ENCODE measurements around the gene MYH11.

MYH11 gene

DNA sequence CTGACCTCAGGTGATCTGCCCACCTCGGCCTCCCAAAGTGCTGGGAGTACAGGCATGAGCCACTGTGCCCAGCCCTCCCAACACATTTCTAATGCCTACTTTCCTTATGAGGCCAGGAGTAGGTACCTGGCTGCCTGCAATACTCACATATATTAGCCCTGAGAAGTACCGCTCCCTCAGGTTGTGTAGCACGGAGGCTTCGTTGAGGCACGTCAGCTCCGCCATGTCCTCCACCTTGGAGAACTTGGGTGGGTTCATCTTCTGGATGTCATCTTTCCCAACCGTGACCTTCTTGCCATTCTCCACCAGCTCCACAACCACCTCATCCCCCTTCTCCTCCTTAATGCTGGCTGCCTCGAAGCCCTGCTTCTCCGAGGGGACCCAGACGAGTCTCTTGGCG, 19.1 kb downstream of the MYH11 start:
- DNase-seq: no peak
- H3K9me3 Mint-ChIP-seq: no peaks in the 10 kb centered on the region
- no peaks in the 10 kb centered on the region for H3K36me3 Mint-ChIP-seq (ENCODE audit: low read depth)
- no peaks in the 10 kb centered on the region for H3K27me3 Mint-ChIP-seq
- no peak overlapping the region for H3K27ac Mint-ChIP-seq
- no peak overlapping the region for H3K4me3 Mint-ChIP-seq
- H3K4me1 Mint-ChIP-seq (ENCODE audit: low read depth): peaks cover 6% of the 10 kb centered on the region

GRCh38 chr16:15836965-15837611, 19.7 kb downstream of the MYH11 start:
- Mint-ChIP-seq H3K27ac (no peak overlapping the region), H3K4me3 (no peak overlapping the region), H3K27me3 (no peaks in the 10 kb centered on the region), H3K4me1 (ENCODE audit: low read depth) (peaks cover 6% of the 10 kb centered on the region), H3K9me3 (no peaks in the 10 kb centered on the region), H3K36me3 (ENCODE audit: low read depth) (no peaks in the 10 kb centered on the region)
- DNase-seq: no peak

DNA sequence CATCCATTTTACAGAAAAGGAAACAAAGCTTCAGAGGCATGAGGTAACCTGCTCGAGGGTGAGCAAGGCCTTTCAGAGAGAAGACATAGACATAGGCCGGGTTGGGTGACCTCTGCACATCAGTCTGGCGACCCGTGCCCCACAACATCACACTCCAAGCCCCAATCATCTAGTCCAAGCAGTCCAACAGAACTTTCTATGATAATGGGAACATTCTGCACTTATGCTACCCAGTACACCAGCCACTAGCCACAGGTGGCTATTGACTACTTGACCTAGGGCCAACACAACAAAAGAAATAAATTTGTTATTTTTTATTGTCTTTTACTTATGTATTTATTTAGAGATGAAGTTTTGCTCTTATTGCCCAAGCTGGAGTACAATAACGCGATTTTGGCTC, 20.8 kb downstream of the MYH11 start:
- Mint-ChIP-seq H3K4me1 (ENCODE audit: low read depth) (peaks cover 6% of the 10 kb centered on the region), H3K9me3 (no peaks in the 10 kb centered on the region), H3K4me3 (no peak overlapping the region), H3K27me3 (no peaks in the 10 kb centered on the region), H3K36me3 (ENCODE audit: low read depth) (no peaks in the 10 kb centered on the region), H3K27ac (no peak overlapping the region)
- DNase-seq: no peak

- H3K27me3 Mint-ChIP-seq: no peaks in the 10 kb centered on the region
- H3K4me3 Mint-ChIP-seq: no peak overlapping the region
- H3K36me3 Mint-ChIP-seq (ENCODE audit: low read depth): no peaks in the 10 kb centered on the region
- H3K4me1 Mint-ChIP-seq (ENCODE audit: low read depth): peaks cover 6% of the 10 kb centered on the region
- H3K9me3 Mint-ChIP-seq: no peaks in the 10 kb centered on the region
- no peak for DNase-seq
- H3K27ac Mint-ChIP-seq: no peak overlapping the region
Measured at GRCh38 chr16:15835136-15835878, 21.5 kb downstream of the MYH11 start.

GRCh38 chr16:15834502-15834901, 22.3 kb downstream of the MYH11 start:
- no peak overlapping the region for H3K27ac Mint-ChIP-seq
- H3K4me1 Mint-ChIP-seq (ENCODE audit: low read depth): peaks cover 6% of the 10 kb centered on the region
- H3K9me3 Mint-ChIP-seq: no peaks in the 10 kb centered on the region
- DNase-seq: no peak
- H3K27me3 Mint-ChIP-seq: no peaks in the 10 kb centered on the region
- no peaks in the 10 kb centered on the region for H3K36me3 Mint-ChIP-seq (ENCODE audit: low read depth)
- H3K4me3 Mint-ChIP-seq: no peak overlapping the region

DNA sequence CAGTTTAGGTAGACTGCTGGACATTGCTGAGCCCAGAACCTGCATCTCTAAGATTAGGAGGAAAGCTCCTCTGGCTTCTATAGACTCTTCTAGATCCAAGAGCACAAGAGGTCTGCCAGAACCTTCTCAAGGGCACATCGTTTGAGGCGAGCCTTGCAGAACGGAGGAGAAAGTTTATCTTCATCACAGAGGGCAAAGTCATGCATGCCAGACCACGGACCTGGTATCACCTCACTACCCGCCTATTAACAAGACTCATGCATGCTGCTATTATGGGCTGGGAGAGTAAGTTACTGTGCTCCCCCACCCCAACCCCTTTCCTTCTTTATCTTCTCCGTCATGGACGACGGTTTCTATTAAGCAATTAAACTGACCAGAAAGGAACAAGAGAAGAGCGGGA, 23.3 kb downstream of the MYH11 start:
- Mint-ChIP-seq H3K4me1 (ENCODE audit: low read depth) (peaks cover 6% of the 10 kb centered on the region), H3K36me3 (ENCODE audit: low read depth) (no peaks in the 10 kb centered on the region), H3K27me3 (no peaks in the 10 kb centered on the region), H3K9me3 (no peaks in the 10 kb centered on the region), H3K27ac (no peak overlapping the region), H3K4me3 (no peak overlapping the region)
- no peak for DNase-seq

GRCh38 chr16:15832241-15832640, 24.6 kb downstream of the MYH11 start:
- Mint-ChIP-seq H3K27ac (no peak overlapping the region), H3K36me3 (ENCODE audit: low read depth) (no peaks in the 10 kb centered on the region), H3K4me1 (ENCODE audit: low read depth) (peaks cover 6% of the 10 kb centered on the region), H3K4me3 (no peak overlapping the region), H3K9me3 (no peaks in the 10 kb centered on the region), H3K27me3 (no peaks in the 10 kb centered on the region)
- no peak for DNase-seq

GRCh38 chr16:15830832-15831451, 25.9 kb downstream of the MYH11 start:
- H3K4me3 Mint-ChIP-seq: no peak overlapping the region
- no peaks in the 10 kb centered on the region for H3K27me3 Mint-ChIP-seq
- H3K9me3 Mint-ChIP-seq: no peaks in the 10 kb centered on the region
- no peak overlapping the region for H3K27ac Mint-ChIP-seq
- no peak for DNase-seq
- no peaks in the 10 kb centered on the region for H3K36me3 Mint-ChIP-seq (ENCODE audit: low read depth)
- H3K4me1 Mint-ChIP-seq (ENCODE audit: low read depth): peaks cover 6% of the 10 kb centered on the region

DNA sequence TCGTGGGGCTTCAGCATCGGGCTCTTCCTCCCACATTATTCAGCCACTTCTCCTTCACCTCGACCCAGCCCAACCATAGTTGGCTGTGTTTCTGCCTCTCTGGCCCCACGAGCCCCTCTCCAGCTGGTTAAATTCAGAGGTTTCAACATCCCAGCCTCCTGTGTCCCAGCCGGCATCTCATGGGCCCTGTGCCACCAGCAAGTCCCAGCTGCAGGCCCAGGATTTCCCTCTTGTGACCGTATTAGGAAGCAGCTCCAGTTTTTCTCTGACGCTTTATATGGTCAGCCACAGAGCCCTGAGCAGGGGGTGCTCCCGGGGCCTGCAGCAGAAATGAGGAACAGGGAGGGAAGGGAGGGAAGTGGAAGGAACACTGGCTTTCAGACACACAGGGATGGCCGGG, 27.4 kb downstream of the MYH11 start:
- Mint-ChIP-seq H3K27me3 (no peaks in the 10 kb centered on the region), H3K9me3 (no peaks in the 10 kb centered on the region), H3K27ac (no peak overlapping the region), H3K4me3 (no peak overlapping the region), H3K36me3 (ENCODE audit: low read depth) (no peaks in the 10 kb centered on the region), H3K4me1 (ENCODE audit: low read depth) (no peaks in the 10 kb centered on the region)
- no peak for DNase-seq

GRCh38 chr16:15827709-15828343, 29.0 kb downstream of the MYH11 start:
- Mint-ChIP-seq H3K27ac (no peak overlapping the region), H3K9me3 (no peaks in the 10 kb centered on the region), H3K36me3 (ENCODE audit: low read depth) (no peaks in the 10 kb centered on the region), H3K4me3 (no peak overlapping the region), H3K4me1 (ENCODE audit: low read depth) (no peaks in the 10 kb centered on the region), H3K27me3 (no peaks in the 10 kb centered on the region)
- no peak for DNase-seq

- no peak for DNase-seq
- Mint-ChIP-seq H3K9me3 (no peaks in the 10 kb centered on the region), H3K36me3 (ENCODE audit: low read depth) (no peaks in the 10 kb centered on the region), H3K27ac (no peak overlapping the region), H3K4me1 (ENCODE audit: low read depth) (no peaks in the 10 kb centered on the region), H3K27me3 (no peaks in the 10 kb centered on the region), H3K4me3 (no peak overlapping the region)
Measured at GRCh38 chr16:15827299-15827698, 29.5 kb downstream of the MYH11 start.

GRCh38 chr16:15825750-15826305, 31.0 kb downstream of the MYH11 start:
- Mint-ChIP-seq H3K9me3 (no peaks in the 10 kb centered on the region), H3K4me3 (no peak overlapping the region), H3K27me3 (no peaks in the 10 kb centered on the region), H3K27ac (no peak overlapping the region), H3K36me3 (ENCODE audit: low read depth) (no peaks in the 10 kb centered on the region), H3K4me1 (ENCODE audit: low read depth) (no peaks in the 10 kb centered on the region)
- DNase-seq: no peak

- Mint-ChIP-seq H3K4me3 (no peak overlapping the region), H3K27ac (no peak overlapping the region), H3K9me3 (no peaks in the 10 kb centered on the region), H3K36me3 (ENCODE audit: low read depth) (no peaks in the 10 kb centered on the region), H3K4me1 (ENCODE audit: low read depth) (no peaks in the 10 kb centered on the region), H3K27me3 (peaks cover 3% of the 10 kb centered on the region)
- DNase-seq: no peak
Measured at GRCh38 chr16:15822957-15823356, 33.9 kb downstream of the MYH11 start.

DNA sequence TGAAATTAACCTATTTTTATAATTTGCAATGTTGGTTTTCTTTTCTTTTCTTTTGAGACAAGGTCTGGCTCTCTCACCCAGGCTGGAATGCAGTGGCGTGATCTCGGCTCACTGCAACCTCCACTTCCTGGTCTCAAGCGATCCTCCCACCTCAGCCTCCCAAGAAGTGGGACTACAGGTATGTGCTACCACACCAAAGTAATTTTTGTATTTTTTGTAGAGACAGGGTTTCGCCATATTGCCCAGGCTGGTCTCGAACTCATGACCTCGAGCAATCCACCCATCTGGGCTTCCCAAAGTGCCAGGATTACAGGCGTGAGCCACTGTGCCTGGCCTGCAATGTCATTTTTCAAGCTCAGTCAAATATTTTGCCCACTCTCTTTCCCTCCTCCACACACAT, 36.0 kb downstream of the MYH11 start:
- no peaks in the 10 kb centered on the region for H3K4me1 Mint-ChIP-seq (ENCODE audit: low read depth)
- H3K27ac Mint-ChIP-seq: no peak overlapping the region
- H3K36me3 Mint-ChIP-seq (ENCODE audit: low read depth): no peaks in the 10 kb centered on the region
- H3K9me3 Mint-ChIP-seq: peaks cover 6% of the 10 kb centered on the region
- no peak for DNase-seq
- no peak overlapping the region for H3K4me3 Mint-ChIP-seq
- H3K27me3 Mint-ChIP-seq: peaks cover 3% of the 10 kb centered on the region

DNA sequence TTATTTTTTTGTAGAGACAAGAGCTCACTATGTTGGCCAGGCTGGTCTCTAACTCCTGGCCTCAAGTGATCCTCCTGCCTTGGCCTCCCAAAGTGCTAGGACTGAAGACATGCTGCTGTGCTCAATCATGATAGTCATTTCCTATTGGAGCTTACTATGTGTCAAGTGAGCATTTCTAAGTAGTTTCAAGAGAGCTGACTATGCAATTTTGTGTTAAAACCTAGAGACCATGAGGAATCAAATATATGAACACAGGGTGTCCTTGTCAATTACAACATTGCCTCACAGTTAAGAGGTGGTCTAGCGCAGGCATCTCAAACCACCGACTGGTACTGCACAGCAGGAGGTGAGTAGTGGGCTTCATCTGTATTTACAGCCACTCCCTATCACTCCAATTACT, 37.8 kb downstream of the MYH11 start:
- DNase-seq: no peak
- Mint-ChIP-seq H3K4me1 (ENCODE audit: low read depth) (no peaks in the 10 kb centered on the region), H3K9me3 (peaks cover 17% of the 10 kb centered on the region), H3K36me3 (ENCODE audit: low read depth) (no peaks in the 10 kb centered on the region), H3K27me3 (peaks cover 5% of the 10 kb centered on the region), H3K4me3 (no peak overlapping the region), H3K27ac (no peak overlapping the region)
